Activated CD8-positive, alpha-beta memory T cell treated with anti-CD3 and anti-CD28 coated beads, Interleukin-2, amount 50 U/mL, for 4 hours (primary cell): ENCODE results near the gene TLN1.

Experiments used
- DNase-seq: peaks from one replicate; pipeline ENCODE4 v3.0.0-alpha.2; 2020

Gene TLN1

GRCh38 chr9:35727676-35728040, 4.3 kb downstream of the TLN1 start:
- DNase-seq: no peak

- DNase-seq: peak; percentile 32
These were observed 5.1 kb downstream of the TLN1 start for GRCh38 chr9:35726931-35727330.

GRCh38 chr9:35725362-35725761, 6.6 kb downstream of the TLN1 start:
- no peak for DNase-seq

GRCh38 chr9:35723908-35724307, 8.1 kb downstream of the TLN1 start:
- DNase-seq: no peak

- DNase-seq: no peak
These were observed 8.6 kb downstream of the TLN1 start for GRCh38 chr9:35723426-35723825.

- DNase-seq: no peak
These were observed 12.4 kb downstream of the TLN1 start for GRCh38 chr9:35719546-35719945.

GRCh38 chr9:35718721-35719511, 13.1 kb downstream of the TLN1 start:
- DNase-seq: no peak

GRCh38 chr9:35717132-35717870, 14.7 kb downstream of the TLN1 start:
- no peak for DNase-seq

- DNase-seq: no peak
These were observed 15.8 kb downstream of the TLN1 start for GRCh38 chr9:35716230-35716629.

- no peak for DNase-seq
These were observed 17.3 kb downstream of the TLN1 start for GRCh38 chr9:35714579-35715252.

- DNase-seq: no peak
These were observed 17.9 kb downstream of the TLN1 start for GRCh38 chr9:35714123-35714522.

GRCh38 chr9:35713578-35713977, 18.4 kb downstream of the TLN1 start:
- DNase-seq: no peak

- DNase-seq: no peak
These were observed 19.1 kb downstream of the TLN1 start for GRCh38 chr9:35712762-35713400.

- no peak for DNase-seq
These were observed 20.2 kb downstream of the TLN1 start for GRCh38 chr9:35711501-35712428.

- DNase-seq: no peak
These were observed 21.0 kb downstream of the TLN1 start for GRCh38 chr9:35710818-35711500.

GRCh38 chr9:35708146-35708545, 23.8 kb downstream of the TLN1 start:
- no peak for DNase-seq

GRCh38 chr9:35706951-35707350, 25.0 kb downstream of the TLN1 start:
- no peak for DNase-seq

- no peak for DNase-seq
These were observed 26.1 kb downstream of the TLN1 start for GRCh38 chr9:35705836-35706430.

GRCh38 chr9:35705372-35705771, 26.6 kb downstream of the TLN1 start:
- DNase-seq: no peak

- no peak for DNase-seq
These were observed 27.9 kb downstream of the TLN1 start for GRCh38 chr9:35703906-35704672.
